Breast epithelium (tissue), 4 donors: ENCODE data around the gene CACNA1A. TPM values are rescaled to one million over a fixed set of nuclear protein-coding genes. Genes with fewer than 3 reads are reported as not detected.
"Not testable (repeated sequence)": the region's sequence is repeated elsewhere in the genome, so short reads cannot be mapped to it uniquely, and the experiment has no call there.

Experiments
- DNase-seq, 2 donors: peaks; one replicate each; pipeline ENCODE4 v3.0.0-alpha.2; 2019; ENCODE audit warnings: low spot score in 2 of 2
- H3K27ac ChIP-seq, 2 donors: fragments of 200-600 bp; sonication (generic) in 1 of 2; one replicate each; pipeline ENCODE4 v1.5.1; 2016 to 2019; ENCODE audit warnings: mild to moderate bottlenecking in 1 of 2
- H3K27me3 ChIP-seq, 2 donors: fragments of 200-600 bp; sonication (generic) in 1 of 2; one replicate each; pipeline versions ENCODE4 v1.5.1 to v1.6.0; 2017 to 2019; ENCODE audit warnings: control low read depth in 1 of 2, mild to moderate bottlenecking in 1 of 2
- H3K36me3 ChIP-seq: fragments of 200-600 bp; one replicate; pipeline ENCODE4 v1.5.1; 2019
- H3K4me1 ChIP-seq, 2 donors: fragments of 200-600 bp; sonication (generic); one replicate each; pipeline ENCODE4 v1.5.1; 2016 to 2019; ENCODE audit warnings: control low read depth in 1 of 2
- H3K4me3 ChIP-seq, 3 donors: fragments of 200-600 bp; sonication (generic); 1 replicate in 2 of 3; 2 replicates in 1 of 3; pipeline ENCODE4 v1.5.1; 2016 to 2019; ENCODE audit warnings: mild to moderate bottlenecking in 3 of 3, moderate library complexity in 2 of 3
- H3K9me3 ChIP-seq, 2 donors: fragments of 200-600 bp; sonication (generic) in 1 of 2; one replicate each; pipeline ENCODE4 v1.5.1; 2016 to 2019; ENCODE audit warnings: control low read depth in 1 of 2
- POLR2A ChIP-seq: fragments of 450-650 bp; IDR thresholded peaks from one replicate; pipeline ENCODE4 v1.6.1; 2016; ENCODE audit warnings: antibody characterized with exemption, mild to moderate bottlenecking, moderate library complexity
- POLR2AphosphoS5 ChIP-seq, 3 donors: sonication (generic); formaldehyde crosslinking; IDR thresholded peaks; one replicate each; pipeline ENCODE4 v1.6.1; 2017; ENCODE audit warnings: antibody characterized with exemption in 3 of 3
- intact Hi-C: fragments of 100-400 bp; cut with DNase I; formaldehyde crosslinking; loops from one replicate; pipeline ENCODE4 v1.15.1; 2023; ENCODE audit warnings: low total_unique reads
- total RNA-seq, 3 donors: library from RNA; depleted of rRNA; stranded (reverse); fragments of >200 nt; gene quantifications; one replicate each; pipeline ENCODE4 v1.1.0, GENCODE V29; 2016
- TF ChIP-seq, protein P1 (sequence below), 3 donors: fragments of 450-650 bp; IDR thresholded peaks; one replicate each; pipeline ENCODE4 v1.5.1; 2016 to 2017; ENCODE audit warnings: antibody characterized with exemption in 3 of 3, mild to moderate bottlenecking in 3 of 3, moderate library complexity in 3 of 3

The CACNA1A gene
- total RNA-seq, 3 donors from 2014 or later, result 0.16 to 1.0 (median 0.33) TPM

DNA sequence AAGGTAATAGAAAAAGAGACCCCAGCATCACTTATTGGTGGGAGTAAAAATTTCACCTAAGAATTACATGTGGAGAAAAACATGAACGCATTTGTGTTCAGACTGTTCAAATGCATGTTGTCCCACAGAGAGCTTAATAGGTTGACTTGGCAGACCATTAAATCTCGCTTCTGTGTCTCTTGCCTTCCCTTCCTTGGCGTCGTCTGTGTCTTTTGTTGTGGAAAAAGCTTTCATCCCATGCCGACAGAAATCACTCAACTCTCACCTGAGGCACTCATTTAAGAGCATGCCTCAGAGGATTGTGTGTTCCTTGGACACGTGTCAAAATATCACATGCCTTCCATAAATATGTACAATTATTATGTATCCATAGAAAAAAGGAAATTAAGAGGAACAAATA, 24.4 kb upstream of the CACNA1A start:
- intact Hi-C loops, result no loop called here
- Histone ChIP-seq H3K4me1 (no peaks in the 10 kb centered on the region), H3K27me3 (peaks cover 0 to 12% of the 10 kb centered on the region in 2 donors), H3K9me3 (no peaks in the 10 kb centered on the region), H3K4me3 (no peak overlapping the region), H3K27ac (no peak overlapping the region), H3K36me3 (no peaks in the 10 kb centered on the region)
- TF ChIP-seq POLR2AphosphoS5 (IDR thresholded peaks at IDR 0.05) (no peak), POLR2A (no peak)
- TF ChIP-seq, protein P1, sequence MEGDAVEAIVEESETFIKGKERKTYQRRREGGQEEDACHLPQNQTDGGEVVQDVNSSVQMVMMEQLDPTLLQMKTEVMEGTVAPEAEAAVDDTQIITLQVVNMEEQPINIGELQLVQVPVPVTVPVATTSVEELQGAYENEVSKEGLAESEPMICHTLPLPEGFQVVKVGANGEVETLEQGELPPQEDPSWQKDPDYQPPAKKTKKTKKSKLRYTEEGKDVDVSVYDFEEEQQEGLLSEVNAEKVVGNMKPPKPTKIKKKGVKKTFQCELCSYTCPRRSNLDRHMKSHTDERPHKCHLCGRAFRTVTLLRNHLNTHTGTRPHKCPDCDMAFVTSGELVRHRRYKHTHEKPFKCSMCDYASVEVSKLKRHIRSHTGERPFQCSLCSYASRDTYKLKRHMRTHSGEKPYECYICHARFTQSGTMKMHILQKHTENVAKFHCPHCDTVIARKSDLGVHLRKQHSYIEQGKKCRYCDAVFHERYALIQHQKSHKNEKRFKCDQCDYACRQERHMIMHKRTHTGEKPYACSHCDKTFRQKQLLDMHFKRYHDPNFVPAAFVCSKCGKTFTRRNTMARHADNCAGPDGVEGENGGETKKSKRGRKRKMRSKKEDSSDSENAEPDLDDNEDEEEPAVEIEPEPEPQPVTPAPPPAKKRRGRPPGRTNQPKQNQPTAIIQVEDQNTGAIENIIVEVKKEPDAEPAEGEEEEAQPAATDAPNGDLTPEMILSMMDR (IDR thresholded peaks at IDR 0.05), result no peak
- no peak for DNase-seq

DNA sequence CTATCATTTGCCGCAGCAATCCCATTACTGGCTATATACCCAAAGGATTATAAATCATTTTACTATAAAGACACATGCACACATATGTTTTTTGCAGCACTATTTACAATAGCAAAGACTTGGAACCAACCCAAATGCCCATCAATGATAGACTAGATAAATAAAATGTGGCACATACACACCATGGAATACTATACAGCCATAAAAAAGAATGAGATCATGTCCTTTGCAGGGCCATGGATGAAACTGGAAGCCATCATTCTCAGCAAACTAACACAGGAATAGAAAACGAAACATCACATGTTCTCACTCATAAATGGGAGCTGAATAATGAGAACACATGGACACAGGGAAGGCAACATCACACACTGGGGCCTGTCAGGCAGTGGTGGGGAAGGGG, 23.4 kb upstream of the CACNA1A start:
- H3K9me3 ChIP-seq, H3K4me1 ChIP-seq, intact Hi-C loops, H3K4me3 ChIP-seq, DNase-seq, H3K27ac ChIP-seq, H3K36me3 ChIP-seq: not testable (repeated sequence)
- H3K27me3 ChIP-seq, result peaks cover 0 to 12% of the 10 kb centered on the region in 2 donors

DNA sequence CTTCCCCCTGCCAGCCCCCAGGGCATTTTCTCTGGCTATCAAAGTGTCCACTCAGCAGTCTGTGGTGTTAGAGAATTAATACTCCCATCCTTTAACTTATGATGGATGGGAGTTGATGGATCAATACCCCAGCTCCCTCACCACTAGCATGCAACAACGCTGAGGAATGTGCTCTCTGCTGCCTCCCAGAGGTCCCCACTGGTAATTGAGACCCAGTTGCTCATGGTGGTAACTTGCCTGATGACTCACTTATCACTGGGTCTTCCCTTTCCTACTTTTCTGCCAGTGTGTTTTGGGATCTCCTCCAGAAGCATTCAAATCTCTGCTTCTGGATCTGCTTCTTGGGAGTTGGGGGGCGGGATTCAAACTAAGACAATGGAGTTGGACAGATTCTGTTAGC, 20.3 kb upstream of the CACNA1A start:
- Histone ChIP-seq H3K36me3 (no peaks in the 10 kb centered on the region), H3K27ac (no peak overlapping the region), H3K4me3 (no peak overlapping the region), H3K9me3 (peaks cover 1 to 5% of the 10 kb centered on the region in 2 donors), H3K4me1 (no peaks in the 10 kb centered on the region), H3K27me3 (no peaks in the 10 kb centered on the region)
- TF ChIP-seq, protein P1 (IDR thresholded peaks at IDR 0.05), result no peak
- no peak for TF ChIP-seq POLR2A
- TF ChIP-seq POLR2AphosphoS5 (IDR thresholded peaks at IDR 0.05), result no peak
- intact Hi-C loops, result no loop called here
- DNase-seq, result no peak

DNA sequence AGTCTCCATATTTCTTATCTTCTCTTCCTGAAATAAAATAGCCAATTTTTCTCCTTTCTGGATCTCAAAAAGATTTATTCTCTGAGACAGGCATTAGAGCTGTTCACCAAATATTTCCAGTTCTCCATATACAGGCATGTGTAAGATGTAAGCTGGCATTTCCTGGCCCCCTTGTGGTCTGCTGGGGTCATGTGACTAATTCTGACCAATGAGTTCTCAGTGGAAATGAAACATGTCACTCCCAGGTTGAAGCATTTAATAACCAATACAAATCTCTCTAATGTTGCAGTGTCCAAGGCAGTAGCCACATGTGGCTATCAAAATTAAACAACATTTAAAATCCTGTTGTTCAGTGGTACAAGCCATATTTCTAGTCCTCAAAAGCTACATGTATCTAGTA, 14.8 kb upstream of the CACNA1A start:
- no peaks in the 10 kb centered on the region for H3K27me3 ChIP-seq
- no peak for DNase-seq
- TF ChIP-seq, protein P1 (IDR thresholded peaks at IDR 0.05), result no peak
- TF ChIP-seq POLR2A (no peak), POLR2AphosphoS5 (IDR thresholded peaks at IDR 0.05) (no peak)
- no peak overlapping the region for H3K4me3 ChIP-seq
- no peaks in the 10 kb centered on the region for H3K36me3 ChIP-seq
- H3K9me3 ChIP-seq, result peaks cover 14 to 27% of the 10 kb centered on the region in 2 donors
- no peak overlapping the region for H3K27ac ChIP-seq
- no peaks in the 10 kb centered on the region for H3K4me1 ChIP-seq
- intact Hi-C loops, result no loop called here

DNA sequence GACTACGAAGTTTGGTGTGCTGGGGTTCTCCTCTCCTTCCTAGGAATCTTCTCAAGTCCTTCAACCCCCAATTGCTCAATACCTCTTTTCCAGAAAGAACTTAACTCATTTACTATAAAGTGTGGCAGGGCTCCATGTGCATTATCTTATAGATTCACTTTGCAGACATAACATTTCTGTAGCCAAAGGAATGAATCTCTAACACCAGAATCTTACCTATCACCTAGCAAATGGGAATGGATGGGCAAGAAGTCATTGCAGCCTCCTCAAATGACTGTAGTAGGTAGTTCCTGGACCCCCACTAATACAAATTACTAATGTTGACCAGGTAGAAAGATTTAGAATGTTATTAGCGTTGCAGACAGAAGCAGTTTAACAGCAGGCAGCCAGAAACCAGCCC, 5.7 kb upstream of the CACNA1A start:
- Histone ChIP-seq H3K4me3 (no peak overlapping the region), H3K9me3 (no peaks in the 10 kb centered on the region), H3K27ac (no peak overlapping the region), H3K27me3 (peaks cover 0 to 47% of the 10 kb centered on the region in 2 donors), H3K4me1 (no peaks in the 10 kb centered on the region), H3K36me3 (no peaks in the 10 kb centered on the region)
- no peak for DNase-seq
- intact Hi-C loops, result no loop called here
- TF ChIP-seq POLR2AphosphoS5 (IDR thresholded peaks at IDR 0.05) (no peak), POLR2A (no peak)
- TF ChIP-seq, protein P1 (IDR thresholded peaks at IDR 0.05), result no peak

DNA sequence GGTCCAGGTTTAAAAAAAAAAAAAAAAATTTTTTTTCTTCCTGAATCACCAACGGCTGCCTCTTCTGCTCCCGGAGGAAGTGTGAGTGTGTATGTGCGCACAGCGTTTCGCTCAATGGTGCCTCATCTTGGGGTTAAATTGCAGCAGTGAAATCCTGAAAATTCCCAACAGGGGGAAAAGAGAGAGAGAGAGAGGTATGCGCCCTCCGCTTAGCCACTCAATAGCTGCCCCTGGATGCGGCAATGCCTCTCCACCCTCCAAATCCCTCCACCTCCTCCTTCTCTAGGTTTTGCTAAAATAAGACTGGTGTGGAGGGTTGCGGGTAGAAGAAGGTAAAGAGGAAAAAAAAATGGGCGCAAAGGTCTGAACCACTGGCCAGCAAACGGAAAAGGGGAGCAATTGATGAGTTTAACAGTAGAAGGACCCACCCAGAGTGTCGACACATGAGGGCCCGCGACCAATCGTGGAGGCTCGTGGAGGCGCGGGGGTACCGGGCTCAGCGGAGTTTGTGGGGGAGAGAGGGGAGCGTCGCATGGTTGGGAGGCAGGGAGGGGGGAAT, 853 bp upstream of the CACNA1A start:
- TF ChIP-seq, protein P1 (IDR thresholded peaks at IDR 0.05), result no peak
- no peak for TF ChIP-seq POLR2AphosphoS5 (IDR thresholded peaks at IDR 0.05)
- TF ChIP-seq POLR2A, result no peak
- H3K27me3 ChIP-seq, result peaks cover 0 to 80% of the 10 kb centered on the region in 2 donors
- H3K27ac ChIP-seq, result no peak overlapping the region
- no peaks in the 10 kb centered on the region for H3K9me3 ChIP-seq
- DNase-seq, result no peak
- no peaks in the 10 kb centered on the region for H3K4me1 ChIP-seq
- H3K4me3 ChIP-seq, result no peak overlapping the region
- intact Hi-C loops, result no loop called here
- no peaks in the 10 kb centered on the region for H3K36me3 ChIP-seq
